ENCODE measurements around the gene F7. TPM values are rescaled to one million over a fixed set of nuclear protein-coding genes. Genes with fewer than 3 reads are reported as not detected.

Gene F7
- total RNA-seq, 2 donors from 2014 or later, result not detected

GRCh38 chr13:113064534-113065405, 40.8 kb upstream of the F7 start:
- no peak overlapping the region for H3K27ac Mint-ChIP-seq
- H3K27me3 Mint-ChIP-seq, result no peaks in the 10 kb centered on the region
- H3K9me3 ChIP-seq (ENCODE audit: control insufficient read depth, low read length, poor library complexity, severe bottlenecking), result no peaks in the 10 kb centered on the region
- no peak overlapping the region for H3K4me3 Mint-ChIP-seq
- ATAC-seq (no peak), DNase-seq (no peak)
- H3K36me3 Mint-ChIP-seq (ENCODE audit: low read depth), result peaks cover 2% of the 10 kb centered on the region
- H3K4me1 Mint-ChIP-seq, result peaks cover 2% of the 10 kb centered on the region

- DNase-seq (no peak), ATAC-seq (no peak)
- peaks cover 2% of the 10 kb centered on the region for H3K36me3 Mint-ChIP-seq (ENCODE audit: low read depth)
- H3K4me3 Mint-ChIP-seq, result no peak overlapping the region
- no peak overlapping the region for H3K27ac Mint-ChIP-seq
- H3K9me3 ChIP-seq (ENCODE audit: control insufficient read depth, low read length, poor library complexity, severe bottlenecking), result no peaks in the 10 kb centered on the region
- H3K4me1 Mint-ChIP-seq, result peaks cover 2% of the 10 kb centered on the region
- no peaks in the 10 kb centered on the region for H3K27me3 Mint-ChIP-seq
These were observed 40.0 kb upstream of the F7 start for GRCh38 chr13:113065406-113066141.

GRCh38 chr13:113066142-113066455, 39.5 kb upstream of the F7 start:
- no peak for ATAC-seq
- no peak for DNase-seq
- no peaks in the 10 kb centered on the region for H3K9me3 ChIP-seq (ENCODE audit: control insufficient read depth, low read length, poor library complexity, severe bottlenecking)
- Mint-ChIP-seq H3K27ac (no peak overlapping the region), H3K27me3 (no peaks in the 10 kb centered on the region), H3K36me3 (ENCODE audit: low read depth) (peaks cover 2% of the 10 kb centered on the region), H3K4me1 (peaks cover 2% of the 10 kb centered on the region), H3K4me3 (no peak overlapping the region)

- Mint-ChIP-seq H3K4me3 (no peak overlapping the region), H3K27me3 (no peaks in the 10 kb centered on the region), H3K27ac (no peak overlapping the region), H3K4me1 (peaks cover 2% of the 10 kb centered on the region), H3K36me3 (ENCODE audit: low read depth) (peaks cover 2% of the 10 kb centered on the region)
- no peaks in the 10 kb centered on the region for H3K9me3 ChIP-seq (ENCODE audit: control insufficient read depth, low read length, poor library complexity, severe bottlenecking)
- DNase-seq, result no peak
- ATAC-seq, result no peak
These were observed 38.8 kb upstream of the F7 start for GRCh38 chr13:113066746-113067145.

DNA sequence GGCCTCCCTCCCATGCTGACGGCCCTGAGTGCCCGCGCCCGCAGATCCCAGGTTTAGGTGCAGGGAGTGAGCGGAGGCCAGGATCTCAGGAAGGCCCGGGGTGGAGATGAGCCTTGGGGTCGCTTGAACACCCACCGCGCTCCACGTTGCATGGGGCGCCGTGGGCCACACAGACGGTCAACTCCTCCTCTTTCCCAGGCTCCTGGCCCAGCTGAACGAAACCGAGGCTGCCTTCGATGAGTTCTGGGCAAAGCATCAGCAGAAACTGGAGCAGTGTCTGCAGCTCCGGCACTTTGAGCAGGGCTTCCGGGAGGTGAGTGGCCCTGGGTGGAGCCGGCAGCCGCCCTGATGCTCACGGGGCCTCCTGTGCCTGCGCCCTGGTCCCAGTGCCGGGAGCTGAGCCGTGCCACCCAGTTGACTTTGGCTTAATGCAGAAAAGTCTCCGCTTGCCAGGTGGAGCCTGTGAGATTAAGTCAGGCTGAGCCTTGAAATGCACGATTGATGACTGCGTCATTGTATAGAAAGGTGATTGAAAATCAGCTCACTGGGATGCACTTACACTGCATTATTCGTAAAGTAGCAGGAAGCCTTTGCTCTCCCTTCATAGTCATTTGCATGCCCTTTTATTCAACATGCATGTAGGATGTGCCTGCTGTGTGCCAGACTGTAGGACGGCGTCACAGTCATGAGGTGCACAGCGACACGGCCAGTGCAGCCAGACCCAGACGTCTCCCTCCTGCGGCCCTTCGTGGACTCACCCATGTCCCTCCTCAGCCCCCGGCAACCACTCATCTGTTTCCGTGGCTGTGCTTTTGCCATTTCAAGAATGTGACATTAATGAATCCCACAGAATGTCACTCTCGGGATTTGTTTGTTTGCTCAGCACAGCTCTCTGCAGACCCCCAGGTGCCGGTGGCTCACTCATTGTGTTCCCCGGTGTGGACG, 35.5 kb upstream of the F7 start:
- no peak overlapping the region for H3K4me3 Mint-ChIP-seq
- no peak for ATAC-seq
- DNase-seq, result no peak
- no peaks in the 10 kb centered on the region for H3K4me1 Mint-ChIP-seq
- H3K9me3 ChIP-seq (ENCODE audit: control insufficient read depth, low read length, poor library complexity, severe bottlenecking), result no peaks in the 10 kb centered on the region
- H3K27me3 Mint-ChIP-seq, result no peaks in the 10 kb centered on the region
- H3K36me3 Mint-ChIP-seq (ENCODE audit: low read depth), result no peaks in the 10 kb centered on the region
- no peak overlapping the region for H3K27ac Mint-ChIP-seq

GRCh38 chr13:113070855-113071254, 34.7 kb upstream of the F7 start:
- H3K4me1 Mint-ChIP-seq, result no peaks in the 10 kb centered on the region
- ATAC-seq (no peak), DNase-seq (no peak)
- H3K27ac Mint-ChIP-seq, result no peak overlapping the region
- no peaks in the 10 kb centered on the region for H3K36me3 Mint-ChIP-seq (ENCODE audit: low read depth)
- no peaks in the 10 kb centered on the region for H3K27me3 Mint-ChIP-seq
- H3K9me3 ChIP-seq (ENCODE audit: control insufficient read depth, low read length, poor library complexity, severe bottlenecking), result no peaks in the 10 kb centered on the region
- H3K4me3 Mint-ChIP-seq, result no peak overlapping the region

GRCh38 chr13:113072376-113072775, 33.2 kb upstream of the F7 start:
- DNase-seq (no peak), ATAC-seq (no peak)
- Mint-ChIP-seq H3K4me1 (no peaks in the 10 kb centered on the region), H3K27ac (no peak overlapping the region), H3K36me3 (ENCODE audit: low read depth) (no peaks in the 10 kb centered on the region), H3K27me3 (no peaks in the 10 kb centered on the region), H3K4me3 (no peak overlapping the region)
- no peaks in the 10 kb centered on the region for H3K9me3 ChIP-seq (ENCODE audit: control insufficient read depth, low read length, poor library complexity, severe bottlenecking)

- no peaks in the 10 kb centered on the region for H3K27me3 Mint-ChIP-seq
These were observed 31.6 kb upstream of the F7 start for GRCh38 chr13:113073942-113074341.

DNA sequence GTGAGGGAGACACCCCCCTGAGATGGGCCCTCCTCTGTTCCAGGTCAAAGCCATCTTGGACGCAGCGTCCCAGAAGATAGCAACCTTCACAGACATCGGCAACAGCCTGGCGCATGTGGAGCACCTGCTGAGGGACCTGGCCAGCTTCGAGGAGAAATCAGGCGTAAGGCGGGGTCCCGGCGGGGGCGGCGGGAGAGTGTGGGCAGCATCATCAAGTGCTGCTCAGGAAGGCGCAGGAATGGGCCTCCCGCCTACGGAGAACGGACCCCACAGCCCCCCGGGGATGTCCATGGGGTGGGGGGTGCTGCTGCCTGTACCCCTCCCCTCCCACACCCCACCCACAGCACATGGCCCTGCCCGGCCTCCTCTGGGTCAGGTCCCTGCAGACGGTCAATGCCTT, 31.2 kb upstream of the F7 start:
- H3K9me3 ChIP-seq (ENCODE audit: control insufficient read depth, low read length, poor library complexity, severe bottlenecking), result no peaks in the 10 kb centered on the region
- H3K36me3 Mint-ChIP-seq (ENCODE audit: low read depth), result peaks cover 5% of the 10 kb centered on the region
- no peaks in the 10 kb centered on the region for H3K27me3 Mint-ChIP-seq
- DNase-seq, result no peak
- H3K4me1 Mint-ChIP-seq, result peaks cover 1% of the 10 kb centered on the region
- H3K27ac Mint-ChIP-seq, result no peak overlapping the region
- no peak for ATAC-seq
- H3K4me3 Mint-ChIP-seq, result no peak overlapping the region

More at GRCh38 chr13:113073942-113074341, 31.6 kb upstream of the F7 start:
- no peaks in the 10 kb centered on the region for H3K9me3 ChIP-seq (ENCODE audit: control insufficient read depth, low read length, poor library complexity, severe bottlenecking)
- H3K27ac Mint-ChIP-seq, result no peak overlapping the region
- no peaks in the 10 kb centered on the region for H3K4me1 Mint-ChIP-seq
- DNase-seq, result no peak
- ATAC-seq, result no peak
- H3K4me3 Mint-ChIP-seq, result no peak overlapping the region
- peaks cover 3% of the 10 kb centered on the region for H3K36me3 Mint-ChIP-seq (ENCODE audit: low read depth)

GRCh38 chr13:113074876-113075275, 30.7 kb upstream of the F7 start:
- H3K36me3 Mint-ChIP-seq (ENCODE audit: low read depth), result peaks cover 6% of the 10 kb centered on the region
- ATAC-seq, result no peak
- H3K27ac Mint-ChIP-seq, result no peak overlapping the region
- H3K27me3 Mint-ChIP-seq, result no peaks in the 10 kb centered on the region
- no peaks in the 10 kb centered on the region for H3K9me3 ChIP-seq (ENCODE audit: control insufficient read depth, low read length, poor library complexity, severe bottlenecking)
- H3K4me1 Mint-ChIP-seq, result peaks cover 2% of the 10 kb centered on the region
- no peak for DNase-seq
- no peak overlapping the region for H3K4me3 Mint-ChIP-seq

GRCh38 chr13:113075711-113076110, 29.9 kb upstream of the F7 start:
- Mint-ChIP-seq H3K4me3 (peak overlapping the region; percentile 36), H3K4me1 (peaks cover 2% of the 10 kb centered on the region), H3K27me3 (no peaks in the 10 kb centered on the region), H3K27ac (peak overlapping the region; percentile 11), H3K36me3 (ENCODE audit: low read depth) (peaks cover 6% of the 10 kb centered on the region)
- DNase-seq, result no peak
- H3K9me3 ChIP-seq (ENCODE audit: control insufficient read depth, low read length, poor library complexity, severe bottlenecking), result no peaks in the 10 kb centered on the region
- no peak for ATAC-seq

DNA sequence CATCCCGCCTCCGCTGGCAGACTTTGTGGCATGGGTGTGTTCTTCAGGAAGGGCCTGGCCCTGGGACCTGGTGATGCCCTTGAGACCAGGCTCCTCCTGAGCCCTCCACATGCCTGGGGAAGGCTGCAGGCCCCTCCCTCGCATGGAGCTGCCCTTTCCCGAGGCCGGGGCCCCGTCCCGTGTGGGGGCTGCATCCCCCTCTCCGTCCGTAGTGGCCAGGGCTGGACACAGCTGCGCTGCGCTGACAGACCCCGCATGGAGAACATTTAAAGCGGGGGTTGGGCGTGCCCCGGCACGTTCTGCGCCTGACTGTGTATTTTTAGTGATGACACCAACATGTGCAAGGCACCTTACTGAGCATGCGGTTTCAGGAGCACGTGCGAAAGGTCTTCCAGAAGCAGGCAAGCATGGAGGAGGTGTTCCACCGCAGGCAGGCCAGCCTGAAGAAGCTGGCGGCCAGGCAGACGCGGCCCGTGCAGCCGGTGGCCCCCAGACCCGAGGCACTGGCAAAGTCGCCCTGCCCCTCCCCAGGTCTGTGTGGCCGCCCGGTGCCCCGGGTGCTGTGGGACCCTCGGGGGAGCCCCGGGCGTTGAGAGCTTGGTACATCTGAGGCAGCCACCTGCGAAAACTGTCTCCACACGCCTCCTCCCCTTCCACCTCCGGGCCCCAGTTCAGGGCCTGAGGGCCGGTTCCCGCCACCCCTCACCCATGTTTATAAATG, 28.8 kb upstream of the F7 start:
- H3K36me3 Mint-ChIP-seq (ENCODE audit: low read depth), result peaks cover 6% of the 10 kb centered on the region
- no peaks in the 10 kb centered on the region for H3K9me3 ChIP-seq (ENCODE audit: control insufficient read depth, low read length, poor library complexity, severe bottlenecking)
- peaks cover 2% of the 10 kb centered on the region for H3K4me1 Mint-ChIP-seq
- H3K27me3 Mint-ChIP-seq, result no peaks in the 10 kb centered on the region
- H3K4me3 Mint-ChIP-seq, result no peak overlapping the region
- DNase-seq (no peak), ATAC-seq (no peak)
- H3K27ac Mint-ChIP-seq, result no peak overlapping the region
